Stimulated activated CD8-positive, alpha-beta memory T cell treated with anti-CD3 and anti-CD28 coated beads, Interleukin-7, amount 100 ng/mL, for 48 hours (primary cell): ENCODE results near the gene HOXD10.

Experiments used
- DNase-seq, 2 donors: peaks; one replicate each; pipeline ENCODE4 v3.0.0-alpha.2; 2020; ENCODE audit warnings: low read depth in 1 of 2; ENCODE audit errors: extremely low read depth in 1 of 2

HOXD10 gene

GRCh38 chr2:176148751-176149421 lies 32.3 kb downstream of the HOXD10 start:
- no peak for DNase-seq

- no peak for DNase-seq
Observed at GRCh38 chr2:176149481-176149938, 32.9 kb downstream of the HOXD10 start.

GRCh38 chr2:176149939-176150583 lies 33.5 kb downstream of the HOXD10 start:
- DNase-seq: no peak

GRCh38 chr2:176150584-176151441 lies 34.2 kb downstream of the HOXD10 start:
- DNase-seq: no peak

GRCh38 chr2:176151442-176152287 lies 35.1 kb downstream of the HOXD10 start, which contains the start of gene HOXD4:
TSS of gene HOXD4 (plus strand) at chr2:176151550. CDS start at chr2:176151634, 84 bp downstream.
- DNase-seq: no peak

- no peak for DNase-seq
Observed at GRCh38 chr2:176152350-176153181, 36.0 kb downstream of the HOXD10 start.

- DNase-seq: no peak
Observed at GRCh38 chr2:176154576-176155252, 38.1 kb downstream of the HOXD10 start.

GRCh38 chr2:176155356-176156044 lies 38.9 kb downstream of the HOXD10 start:
- no peak for DNase-seq

GRCh38 chr2:176156301-176156806 lies 39.8 kb downstream of the HOXD10 start:
- DNase-seq: no peak

- DNase-seq: no peak
Observed at GRCh38 chr2:176156807-176157498, 40.4 kb downstream of the HOXD10 start, which contains the start of gene HOXD3. TSS of gene HOXD3 (plus strand) at chr2:176157307. CDS start at chr2:176169115, 11,808 bp downstream.

- no peak for DNase-seq
Observed at GRCh38 chr2:176157499-176158185, 41.1 kb downstream of the HOXD10 start.

GRCh38 chr2:176158186-176158591 lies 41.6 kb downstream of the HOXD10 start:
- DNase-seq: no peak

GRCh38 chr2:176158855-176159662 lies 42.5 kb downstream of the HOXD10 start:
- no peak for DNase-seq

GRCh38 chr2:176159663-176160250 lies 43.2 kb downstream of the HOXD10 start:
- DNase-seq: no peak

- DNase-seq: no peak
Observed at GRCh38 chr2:176160251-176160985, 43.8 kb downstream of the HOXD10 start.
